GM23248 (cell line): Measurements from ENCODE around the gene LMAN2.

Experiments
- EZH2 ChIP-seq: fragments of 200-600 bp; sonication (generic); IDR thresholded peaks from 2 replicates; pipeline ENCODE4 v1.6.1; 2018; ENCODE audit warnings: antibody characterized with exemption, mild to moderate bottlenecking; ENCODE audit not compliant: insufficient read depth, poor library complexity, severe bottlenecking
- EZH2phosphoT487 ChIP-seq: fragments of 200-600 bp; sonication (generic); IDR thresholded peaks from 2 replicates; pipeline ENCODE4 v1.6.1; 2018; ENCODE audit warnings: antibody characterized with exemption, moderate library complexity, mild to moderate bottlenecking, low read depth; ENCODE audit not compliant: insufficient read depth

DNA sequence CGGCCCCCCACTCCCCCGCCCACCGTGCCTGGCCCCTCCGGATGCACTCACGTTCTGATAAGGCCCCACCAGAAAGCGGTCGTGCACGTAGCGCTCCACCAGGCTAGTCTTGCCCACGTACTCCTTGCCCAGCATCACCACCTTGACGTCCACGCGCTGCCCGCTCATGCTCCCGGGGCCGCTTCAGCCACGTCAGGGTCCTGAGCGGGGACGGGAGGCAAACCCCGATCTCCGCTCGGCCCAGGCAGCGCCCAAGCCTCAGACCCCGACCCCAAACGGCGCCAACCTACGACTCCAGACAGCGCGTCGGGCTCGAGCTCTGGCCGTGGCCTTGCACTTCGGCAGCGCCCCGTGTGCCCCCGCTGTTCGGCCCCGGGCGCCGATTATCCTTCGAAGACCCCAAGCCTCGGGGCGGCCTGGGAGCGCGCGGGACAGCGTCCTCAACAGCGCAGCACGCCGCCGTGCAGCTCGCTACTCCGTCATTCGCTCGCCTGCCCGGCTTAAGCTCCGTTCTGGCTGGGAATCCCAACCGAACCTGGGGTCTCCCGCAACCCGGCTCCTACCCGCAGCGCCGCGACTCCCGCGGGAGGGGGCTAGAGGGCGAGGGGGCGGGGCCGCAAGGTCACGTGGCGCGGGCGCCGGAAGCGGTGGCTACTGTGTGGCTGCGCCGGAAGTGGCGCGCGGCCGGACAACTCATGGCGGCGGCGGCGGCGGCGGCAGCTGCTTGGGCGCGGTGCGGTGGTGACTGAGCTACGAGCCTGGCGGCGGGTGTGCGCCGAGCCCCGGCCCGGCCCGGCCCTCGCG, 48.1 kb downstream of the LMAN2 start, which contains the start of the genes PRELID1 and RAB24:
- no peak for TF ChIP-seq EZH2
- no peak for TF ChIP-seq EZH2phosphoT487
